ENCODE results near the gene DYDC2.

The DYDC2 gene

GRCh38 chr10:80372675-80373074 is 16.1 kb downstream of the DYDC2 start:
- peak; percentile 35 for DNase-seq (ENCODE audit: low spot score)

- no peak for DNase-seq (ENCODE audit: low spot score)
Observed at GRCh38 chr10:80373502-80373901, 16.9 kb downstream of the DYDC2 start.

- no peak for DNase-seq (ENCODE audit: low spot score)
Observed at GRCh38 chr10:80379701-80380100, 23.1 kb downstream of the DYDC2 start.

GRCh38 chr10:80380185-80380584 is 23.6 kb downstream of the DYDC2 start:
- no peak for DNase-seq (ENCODE audit: low spot score)

GRCh38 chr10:80382989-80383388 is 26.4 kb downstream of the DYDC2 start:
- peak; percentile 59 for DNase-seq (ENCODE audit: low spot score)

GRCh38 chr10:80390740-80391139 is 34.2 kb downstream of the DYDC2 start:
- DNase-seq (ENCODE audit: low spot score) = no peak

- DNase-seq (ENCODE audit: low spot score) = no peak
Observed at GRCh38 chr10:80392250-80392649, 35.7 kb downstream of the DYDC2 start.

GRCh38 chr10:80394358-80394916 is 37.9 kb downstream of the DYDC2 start:
- DNase-seq (ENCODE audit: low spot score) = no peak

GRCh38 chr10:80397014-80397413 is 40.4 kb downstream of the DYDC2 start:
- no peak for DNase-seq (ENCODE audit: low spot score)

GRCh38 chr10:80400136-80400804 is 43.7 kb downstream of the DYDC2 start:
- no peak for DNase-seq (ENCODE audit: low spot score)

GRCh38 chr10:80405035-80405434 is 48.5 kb downstream of the DYDC2 start:
- no peak for DNase-seq (ENCODE audit: low spot score)

- DNase-seq (ENCODE audit: low spot score) = peak; percentile 18
Observed at GRCh38 chr10:80405626-80406025, 49.0 kb downstream of the DYDC2 start.

GRCh38 chr10:80406204-80406603 is 49.6 kb downstream of the DYDC2 start:
- DNase-seq (ENCODE audit: low spot score) = peak; percentile 48

- peak; percentile 45 for DNase-seq (ENCODE audit: low spot score)
Observed at GRCh38 chr10:80407812-80408241, 51.2 kb downstream of the DYDC2 start.

GRCh38 chr10:80408242-80409101 is 51.9 kb downstream of the DYDC2 start, which contains the start of gene PRXL2A:
Gene PRXL2A, plus strand, starts transcription at chr10:80408551. Its CDS starts 11,917 bp downstream, at chr10:80420468.
- peak; percentile 88 for DNase-seq (ENCODE audit: low spot score)

GRCh38 chr10:80409121-80409520 is 52.5 kb downstream of the DYDC2 start:
- no peak for DNase-seq (ENCODE audit: low spot score)

GRCh38 chr10:80410122-80410521 is 53.5 kb downstream of the DYDC2 start:
- DNase-seq (ENCODE audit: low spot score) = no peak

GRCh38 chr10:80410578-80411145 is 54.1 kb downstream of the DYDC2 start:
- DNase-seq (ENCODE audit: low spot score) = no peak

- DNase-seq (ENCODE audit: low spot score) = peak; percentile 21
Observed at GRCh38 chr10:80411267-80411668, 54.7 kb downstream of the DYDC2 start.

GRCh38 chr10:80411681-80412220 is 55.2 kb downstream of the DYDC2 start:
- no peak for DNase-seq (ENCODE audit: low spot score)

GRCh38 chr10:80412486-80412885 is 55.9 kb downstream of the DYDC2 start:
- DNase-seq (ENCODE audit: low spot score) = no peak
